NT2/D1 (cell line): ENCODE data around the gene MNS1.
"Not testable (repeated sequence)": the region's sequence is repeated elsewhere in the genome, so short reads cannot be mapped to it uniquely, and the experiment has no call there.

Experiments used
- SUZ12 ChIP-seq: IDR thresholded peaks from 2 replicates; pipeline ENCODE4 v1.6.1; 2011; ENCODE audit not compliant: insufficient read length, insufficient read depth; ENCODE audit errors: extremely low read depth
- YY1 ChIP-seq: IDR thresholded peaks from 2 replicates; pipeline ENCODE4 v1.6.1; 2011; ENCODE audit not compliant: insufficient read length, insufficient read depth
- ZNF274 ChIP-seq: IDR thresholded peaks from 2 replicates; pipeline ENCODE4 v1.6.1; 2011; ENCODE audit warnings: mild to moderate bottlenecking, low read depth, low read length

GRCh38 chr15:56397325-56397724 lies 67.6 kb downstream of the MNS1 start:
- not testable (repeated sequence) for TF ChIP-seq YY1, SUZ12, ZNF274
